DOHH2 (cell line): Measurements from ENCODE around the gene SLCO3A1.

Experiments
- EZH2phosphoT487 ChIP-seq: fragments of 200-600 bp; sonication (generic); IDR thresholded peaks from 2 replicates; pipeline ENCODE4 v1.6.1; 2017; ENCODE audit warnings: borderline replicate concordance, mild to moderate bottlenecking, antibody characterized with exemption, low read length, moderate library complexity, mixed read lengths
- TF ChIP-seq, protein P1 (sequence below): fragments of 200-600 bp; sonication (generic); IDR thresholded peaks from one replicate; pipeline ENCODE4 v1.5.1; 2014; ENCODE audit warnings: antibody characterized with exemption, mild to moderate bottlenecking, low read depth, low read length; ENCODE audit not compliant: poor library complexity, severe bottlenecking

DNA sequence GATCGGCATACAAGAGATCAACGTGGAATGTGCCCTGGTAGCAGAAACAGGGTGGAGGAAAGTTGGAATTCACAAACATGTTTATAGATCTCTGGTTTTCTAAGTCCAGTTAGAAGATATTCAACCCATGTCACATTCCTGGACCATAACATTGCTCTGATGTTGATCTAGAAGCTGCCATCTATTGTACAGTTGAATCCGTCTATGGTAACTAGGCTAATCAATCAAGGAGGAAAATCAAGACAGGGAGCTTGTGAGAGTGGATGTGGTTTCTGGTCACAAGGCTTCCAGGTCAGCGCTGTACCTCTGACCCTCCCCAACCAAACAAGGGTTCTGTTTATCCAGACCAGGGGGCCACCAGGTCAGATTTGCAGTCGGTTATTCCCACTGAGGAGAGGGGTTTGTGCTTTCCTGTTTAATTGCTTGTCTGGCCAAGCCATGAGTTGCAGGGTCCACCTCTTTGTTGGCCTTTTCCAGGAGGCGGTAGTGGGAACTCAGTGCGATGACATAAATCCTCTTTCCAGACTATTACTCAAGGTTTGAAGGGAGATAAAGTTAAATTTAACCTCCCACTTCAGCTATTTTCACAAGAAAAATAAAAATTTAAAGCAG, 130.3 kb downstream of the SLCO3A1 start:
- TF ChIP-seq, protein P1, sequence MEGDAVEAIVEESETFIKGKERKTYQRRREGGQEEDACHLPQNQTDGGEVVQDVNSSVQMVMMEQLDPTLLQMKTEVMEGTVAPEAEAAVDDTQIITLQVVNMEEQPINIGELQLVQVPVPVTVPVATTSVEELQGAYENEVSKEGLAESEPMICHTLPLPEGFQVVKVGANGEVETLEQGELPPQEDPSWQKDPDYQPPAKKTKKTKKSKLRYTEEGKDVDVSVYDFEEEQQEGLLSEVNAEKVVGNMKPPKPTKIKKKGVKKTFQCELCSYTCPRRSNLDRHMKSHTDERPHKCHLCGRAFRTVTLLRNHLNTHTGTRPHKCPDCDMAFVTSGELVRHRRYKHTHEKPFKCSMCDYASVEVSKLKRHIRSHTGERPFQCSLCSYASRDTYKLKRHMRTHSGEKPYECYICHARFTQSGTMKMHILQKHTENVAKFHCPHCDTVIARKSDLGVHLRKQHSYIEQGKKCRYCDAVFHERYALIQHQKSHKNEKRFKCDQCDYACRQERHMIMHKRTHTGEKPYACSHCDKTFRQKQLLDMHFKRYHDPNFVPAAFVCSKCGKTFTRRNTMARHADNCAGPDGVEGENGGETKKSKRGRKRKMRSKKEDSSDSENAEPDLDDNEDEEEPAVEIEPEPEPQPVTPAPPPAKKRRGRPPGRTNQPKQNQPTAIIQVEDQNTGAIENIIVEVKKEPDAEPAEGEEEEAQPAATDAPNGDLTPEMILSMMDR: no peak
- no peak for TF ChIP-seq EZH2phosphoT487
